ENCODE measurements around the gene C12orf42. TPM values are rescaled to one million over a fixed set of nuclear protein-coding genes. Genes with fewer than 3 reads are reported as not detected.

Gene C12orf42
- total RNA-seq, 1 experiment from 2014 or later, result not detected

GRCh38 chr12:103538397-103538796 is 42.6 kb upstream of the C12orf42 start:
- no peak overlapping the region for H3K4me3 Mint-ChIP-seq
- H3K36me3 Mint-ChIP-seq (ENCODE audit: insufficient read depth in 1 of 3, low read depth in 3 of 3), result no peaks in the 10 kb centered on the region
- Histone ChIP-seq H3K14ac (ENCODE audit: insufficient read depth, low read length) (no peak overlapping the region), H2BK15ac (ENCODE audit: low read depth, low read length) (no peak overlapping the region), H2BK5ac (ENCODE audit: insufficient read length, low read length) (no peak overlapping the region), H3K4me1 (ENCODE audit: insufficient read depth, low read length) (no peaks in the 10 kb centered on the region), H3K79me1 (ENCODE audit: insufficient read depth, low read depth, low read length, poor library complexity, severe bottlenecking) (no peaks in the 10 kb centered on the region), H3K27ac (ENCODE audit: insufficient read length, low read depth, low read length) (no peak overlapping the region), H2BK20ac (ENCODE audit: low read depth, low read length, poor library complexity, severe bottlenecking) (no peak overlapping the region), H2BK120ac (ENCODE audit: low read depth, low read length, poor library complexity, severe bottlenecking) (no peak overlapping the region), H2BK12ac (ENCODE audit: insufficient read length, low read depth, low read length) (no peak overlapping the region), H3K56ac (ENCODE audit: insufficient read length, low read depth, low read length) (no peak overlapping the region), H3K27me3 (ENCODE audit: insufficient read depth, low read length) (no peaks in the 10 kb centered on the region), H3K4me2 (ENCODE audit: insufficient read depth, insufficient read length, low read length) (no peak overlapping the region), H3K23ac (ENCODE audit: insufficient read length, low read depth, low read length) (no peak overlapping the region), H4K5ac (ENCODE audit: insufficient read length, low read depth, low read length) (no peak overlapping the region), H3T11ph (ENCODE audit: low read length) (no peak overlapping the region), H2AK5ac (ENCODE audit: insufficient read length, low read length) (no peak overlapping the region), H3K4ac (ENCODE audit: low read depth, low read length) (no peak overlapping the region), H2AFZ (ENCODE audit: low read length) (no peak overlapping the region), H4K91ac (ENCODE audit: insufficient read length, low read depth, low read length) (no peak overlapping the region), H3K23me2 (ENCODE audit: insufficient read length, low read depth, low read length, poor library complexity, severe bottlenecking) (no peaks in the 10 kb centered on the region), H4K8ac (replicated peaks; ENCODE audit: insufficient read length, low read depth, low read length) (no peak overlapping the region), H3K18ac (ENCODE audit: insufficient read length, low read depth, low read length) (no peak overlapping the region), H4K20me1 (ENCODE audit: control insufficient read depth, insufficient read depth, insufficient read length) (no peaks in the 10 kb centered on the region), H3K79me2 (ENCODE audit: insufficient read depth, low read length) (no peaks in the 10 kb centered on the region), H3K9me3 (ENCODE audit: control insufficient read depth, low read depth, low read length) (no peaks in the 10 kb centered on the region), H3K9ac (ENCODE audit: extremely low read depth, insufficient read length, low read length) (no peak overlapping the region)
- no CpG with 5 or more reads among the region's 1 CpG for WGBS (ENCODE audit: extremely low coverage, insufficient read length, low lambda C conversion rate)
- no peaks in the 10 kb centered on the region for H3K9me3 Mint-ChIP-seq
- H3K4me1 Mint-ChIP-seq, result no peaks in the 10 kb centered on the region
- TF ChIP-seq CTCF (conservative IDR thresholded peaks at IDR 0.05), result no peak
- H3K27ac Mint-ChIP-seq, result no peak overlapping the region
- H3K27me3 Mint-ChIP-seq (ENCODE audit: low read depth), result no peaks in the 10 kb centered on the region; the same call in 1 of the 2 replicates
- no peak for DNase-seq
